ENCODE data around the gene VPREB1.
"Not testable (repeated sequence)": the region's sequence is repeated elsewhere in the genome, so short reads cannot be mapped to it uniquely, and the experiment has no call there.

The VPREB1 gene

GRCh38 chr22:22207845-22208564 lies 36.6 kb upstream of the VPREB1 start:
- TF ChIP-seq CTCF (conservative IDR thresholded peaks at IDR 0.05; ENCODE audit: low read depth, low read length): peak; percentile 87
- peak; percentile 82 for DNase-seq (ENCODE audit: low read depth)

GRCh38 chr22:22208652-22209051 lies 35.9 kb upstream of the VPREB1 start:
- no peak overlapping the region for H3K4me3 ChIP-seq (ENCODE audit: low read depth, low read length)
- DNase-seq (ENCODE audit: low read depth): no peak
- TF ChIP-seq CTCF (conservative IDR thresholded peaks at IDR 0.05; ENCODE audit: low read depth, low read length): no peak

More at GRCh38 chr22:22207845-22208564, 36.6 kb upstream of the VPREB1 start:
- H3K4me3 ChIP-seq (ENCODE audit: low read depth, low read length): no peak overlapping the region

GRCh38 chr22:22209080-22209640 lies 35.4 kb upstream of the VPREB1 start:
- DNase-seq (ENCODE audit: low read depth); H3K4me3 ChIP-seq (ENCODE audit: low read depth, low read length): not testable (repeated sequence)

- no peak for TF ChIP-seq CTCF (conservative IDR thresholded peaks at IDR 0.05; ENCODE audit: low read depth, low read length)
- H3K4me3 ChIP-seq (ENCODE audit: low read depth, low read length): no peak overlapping the region
- peak; percentile 58 for DNase-seq (ENCODE audit: low read depth)
Measured at GRCh38 chr22:22210375-22210774, 34.2 kb upstream of the VPREB1 start.

GRCh38 chr22:22210889-22211833 lies 33.4 kb upstream of the VPREB1 start:
- DNase-seq (ENCODE audit: low read depth): no peak
- H3K4me3 ChIP-seq (ENCODE audit: low read depth, low read length): no peak overlapping the region
- no peak for TF ChIP-seq CTCF (conservative IDR thresholded peaks at IDR 0.05; ENCODE audit: low read depth, low read length)

- no peak for DNase-seq (ENCODE audit: low read depth)
- no peak overlapping the region for H3K4me3 ChIP-seq (ENCODE audit: low read depth, low read length)
- no peak for TF ChIP-seq CTCF (conservative IDR thresholded peaks at IDR 0.05; ENCODE audit: low read depth, low read length)
Measured at GRCh38 chr22:22213231-22213630, 31.4 kb upstream of the VPREB1 start.

- DNase-seq (ENCODE audit: low read depth): no peak
- H3K4me3 ChIP-seq (ENCODE audit: low read depth, low read length): no peak overlapping the region
- TF ChIP-seq CTCF (conservative IDR thresholded peaks at IDR 0.05; ENCODE audit: low read depth, low read length): no peak
Measured at GRCh38 chr22:22214819-22215329, 29.7 kb upstream of the VPREB1 start.
